Esophagus squamous epithelium (tissue), 5 donors: Measurements from ENCODE around the gene PRSS50. TPM values are rescaled to one million over a fixed set of nuclear protein-coding genes. Genes with fewer than 3 reads are reported as not detected.
"Not testable (repeated sequence)": the region's sequence is repeated elsewhere in the genome, so short reads cannot be mapped to it uniquely, and the experiment has no call there.

Experiments used
- DNase-seq: peaks from one replicate; lab custom pipeline; 2025; lab: John Stamatoyannopoulos, UW
- H3K27ac ChIP-seq, 4 donors: fragments of 200-600 bp; sonication (generic); one replicate each; pipeline ENCODE4 v1.5.1; 2016 to 2019; ENCODE audit warnings: mild to moderate bottlenecking in 1 of 4
- H3K27me3 ChIP-seq, 4 donors: fragments of 200-600 bp; sonication (generic); 1 replicate in 3 of 4; 2 replicates in 1 of 4; pipeline versions ENCODE4 v1.5.1 to v1.6.0; 2017 to 2021; ENCODE audit warnings: antibody characterized with exemption in 1 of 4
- H3K36me3 ChIP-seq, 3 donors: fragments of 200-600 bp; sonication (generic); one replicate each; pipeline ENCODE4 v1.5.1; 2016 to 2019
- H3K4me1 ChIP-seq, 3 donors: fragments of 200-600 bp; sonication (generic); one replicate each; pipeline ENCODE4 v1.5.1; 2017 to 2019
- H3K4me3 ChIP-seq, 4 donors: fragments of 200-600 bp; sonication (generic); 1 replicate in 3 of 4; 2 replicates in 1 of 4; pipeline ENCODE4 v1.5.1; 2016 to 2019; ENCODE audit warnings: mild to moderate bottlenecking in 2 of 4, moderate library complexity in 1 of 4
- H3K9me3 ChIP-seq, 3 donors: fragments of 200-600 bp; sonication (generic); one replicate each; pipeline ENCODE4 v1.5.1; 2016 to 2019
- CTCF ChIP-seq, 6 experiments: fragments of 450-650 bp in 4 of 6; fragments of 200-600 bp in 2 of 6; sonication (generic) in 2 of 6; IDR thresholded peaks; one replicate each; pipeline ENCODE4 v1.5.1; 2016 to 2019; ENCODE audit warnings: antibody characterized with exemption in 6 of 6, mild to moderate bottlenecking in 4 of 6, moderate library complexity in 4 of 6
- POLR2A ChIP-seq, 4 donors: fragments of 450-650 bp; IDR thresholded peaks; one replicate each; pipeline ENCODE4 v1.6.1; 2017; ENCODE audit warnings: antibody characterized with exemption in 4 of 4, mild to moderate bottlenecking in 4 of 4, moderate library complexity in 3 of 4
- whole genome bisulfite sequencing, 2 donors: methylation state at CpG; one replicate each; pipeline ENCODE4 v1.1.5; 2018; 5-methylcytosine and 5-hydroxymethylcytosine counted together
- intact Hi-C: fragments of 100-400 bp; cut with DNase I; formaldehyde crosslinking; loops from one replicate; pipeline ENCODE4 v1.15.0; 2022
- total RNA-seq, 4 donors: library from RNA; depleted of rRNA; stranded (reverse); fragments of >200 nt; gene quantifications; one replicate each; pipeline ENCODE4 v1.1.0, GENCODE V29; 2016
- donor health status: DM: yes; HTN: yes; CAD: no.

The PRSS50 gene
- total RNA-seq, 4 donors from 2014 or later: 0.19 TPM; not detected in 3

DNA sequence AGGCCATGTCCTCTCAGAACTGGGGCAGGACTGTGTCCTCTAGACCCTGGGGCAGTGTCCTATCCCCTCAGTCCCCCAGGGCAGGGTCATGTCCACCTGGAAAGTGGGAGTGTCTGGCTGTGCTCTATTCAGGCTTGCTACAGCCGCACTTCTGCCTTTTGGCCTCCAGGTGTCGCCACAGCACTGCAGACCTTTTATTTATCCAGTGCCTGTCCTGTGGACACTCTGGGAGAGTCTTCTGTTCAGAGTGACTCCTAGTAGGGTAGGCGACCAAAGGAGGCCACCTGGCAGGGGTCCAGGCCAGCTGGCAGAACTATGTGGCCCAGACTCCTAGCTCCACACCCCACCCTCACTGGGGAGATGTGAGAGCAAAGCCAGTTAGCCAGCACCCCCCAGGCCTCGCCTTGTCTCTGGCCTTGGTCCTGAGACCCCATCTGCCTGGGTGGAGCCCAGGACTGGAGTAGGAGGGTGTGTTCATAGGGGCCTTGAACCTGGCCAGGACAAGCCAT, 12.6 kb downstream of the PRSS50 start:
- 0 to 100% methylated on average over 1 of the region's 4 CpGs for WGBS, 2 donors
- Histone ChIP-seq H3K27me3 (peaks cover 0 to 31% (median 0%) of the 10 kb centered on the region in 4 donors), H3K9me3 (no peaks in the 10 kb centered on the region), H3K27ac (no peak overlapping the region), H3K36me3 (no peaks in the 10 kb centered on the region), H3K4me3 (no peak overlapping the region), H3K4me1 (peaks cover 15 to 32% (median 18%) of the 10 kb centered on the region in 3 donors)
- intact Hi-C loops: loop anchor here (5.0 kb wide), 1 partner anchor 187 kb away; no protein-coding TSS in a partner anchor
- peak; percentile 90 to 97 (median 96) for TF ChIP-seq CTCF (IDR thresholded peaks at IDR 0.05)
- no peak for TF ChIP-seq POLR2A (IDR thresholded peaks at IDR 0.05)
- no peak for DNase-seq

DNA sequence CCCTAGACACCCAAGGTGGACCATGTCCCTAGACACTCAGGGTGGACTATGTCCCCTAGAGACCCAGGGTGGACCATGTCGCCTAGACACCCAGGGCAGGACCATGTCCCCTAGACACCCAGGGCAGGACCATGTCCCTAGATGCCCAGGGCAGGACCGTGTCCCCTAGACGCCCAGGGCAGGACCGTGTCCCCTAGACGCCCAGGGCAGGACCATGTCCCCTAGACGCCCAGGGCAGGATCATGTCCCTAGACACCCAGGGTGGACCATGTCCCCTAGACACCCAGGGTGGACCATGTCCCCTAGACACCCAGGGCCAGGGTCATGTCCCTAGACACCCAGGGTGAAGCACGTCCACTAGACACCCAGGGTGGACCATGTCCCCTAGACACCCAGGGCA, 13.3 kb downstream of the PRSS50 start:
- intact Hi-C loops, H3K27ac ChIP-seq, DNase-seq, H3K36me3 ChIP-seq, H3K9me3 ChIP-seq, H3K4me3 ChIP-seq: not testable (repeated sequence)
- WGBS, 2 donors: no CpG with 5 or more reads among the region's 7 CpGs
- Histone ChIP-seq H3K27me3 (peaks cover 0 to 31% (median 0%) of the 10 kb centered on the region in 4 donors), H3K4me1 (peaks cover 15 to 39% (median 19%) of the 10 kb centered on the region in 3 donors)

- H3K4me3 ChIP-seq: no peak overlapping the region
- DNase-seq: no peak
- H3K27me3 ChIP-seq: peaks cover 0 to 31% (median 0%) of the 10 kb centered on the region in 4 donors
- H3K4me1 ChIP-seq: peaks cover 15 to 42% (median 19%) of the 10 kb centered on the region in 3 donors
- no peaks in the 10 kb centered on the region for H3K9me3 ChIP-seq
- no peak for TF ChIP-seq POLR2A (IDR thresholded peaks at IDR 0.05)
- TF ChIP-seq CTCF (IDR thresholded peaks at IDR 0.05): no peak
- intact Hi-C loops: no loop called here
- H3K27ac ChIP-seq: no peak overlapping the region
- H3K36me3 ChIP-seq: no peaks in the 10 kb centered on the region
- 93% methylated on average over 2 of the region's 4 CpGs; no CpG with 5 or more reads in 1 of the 2 donors for WGBS, 2 donors
These were observed 14.6 kb downstream of the PRSS50 start for GRCh38 chr3:46703013-46703520.

DNA sequence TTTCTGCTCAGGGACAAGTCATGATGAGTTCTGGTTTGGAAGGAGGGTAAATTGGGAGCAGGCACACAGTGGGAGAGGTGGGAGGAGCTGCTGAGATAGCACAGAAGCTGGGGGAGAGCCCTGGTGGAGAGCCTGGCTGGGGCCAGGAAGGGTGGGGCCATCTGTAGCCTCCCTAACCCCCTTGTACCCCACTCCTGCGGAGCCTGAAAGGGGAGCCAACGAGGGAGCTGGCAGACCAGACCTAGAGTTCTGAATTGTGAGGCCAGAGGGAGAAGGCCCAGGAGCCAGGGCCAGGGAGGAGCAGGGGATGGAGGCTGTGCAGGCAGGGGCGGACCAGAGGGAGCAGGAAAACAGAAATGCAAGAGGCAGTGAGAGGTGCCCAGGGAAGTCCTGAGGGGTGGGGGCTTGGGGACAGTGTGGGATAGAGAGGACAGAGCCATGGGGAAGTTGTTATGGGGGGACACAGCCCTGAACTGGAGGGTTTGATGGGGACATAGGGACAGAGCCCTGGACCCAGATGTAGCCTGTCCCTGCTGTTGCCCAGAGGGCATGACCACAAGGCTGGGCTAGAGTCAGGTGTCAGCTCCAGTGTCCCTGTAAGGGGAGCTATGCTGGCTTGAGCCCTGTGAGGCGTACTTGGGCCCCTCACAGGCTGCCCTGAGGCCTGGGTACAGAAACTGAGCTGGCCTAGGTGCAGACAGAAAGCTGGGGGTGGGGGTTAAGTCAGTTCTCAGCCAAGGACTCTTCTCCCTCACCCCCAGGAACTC, 15.2 kb downstream of the PRSS50 start:
- intact Hi-C loops: no loop called here
- TF ChIP-seq CTCF (IDR thresholded peaks at IDR 0.05) (no peak), POLR2A (IDR thresholded peaks at IDR 0.05) (no peak)

DNA sequence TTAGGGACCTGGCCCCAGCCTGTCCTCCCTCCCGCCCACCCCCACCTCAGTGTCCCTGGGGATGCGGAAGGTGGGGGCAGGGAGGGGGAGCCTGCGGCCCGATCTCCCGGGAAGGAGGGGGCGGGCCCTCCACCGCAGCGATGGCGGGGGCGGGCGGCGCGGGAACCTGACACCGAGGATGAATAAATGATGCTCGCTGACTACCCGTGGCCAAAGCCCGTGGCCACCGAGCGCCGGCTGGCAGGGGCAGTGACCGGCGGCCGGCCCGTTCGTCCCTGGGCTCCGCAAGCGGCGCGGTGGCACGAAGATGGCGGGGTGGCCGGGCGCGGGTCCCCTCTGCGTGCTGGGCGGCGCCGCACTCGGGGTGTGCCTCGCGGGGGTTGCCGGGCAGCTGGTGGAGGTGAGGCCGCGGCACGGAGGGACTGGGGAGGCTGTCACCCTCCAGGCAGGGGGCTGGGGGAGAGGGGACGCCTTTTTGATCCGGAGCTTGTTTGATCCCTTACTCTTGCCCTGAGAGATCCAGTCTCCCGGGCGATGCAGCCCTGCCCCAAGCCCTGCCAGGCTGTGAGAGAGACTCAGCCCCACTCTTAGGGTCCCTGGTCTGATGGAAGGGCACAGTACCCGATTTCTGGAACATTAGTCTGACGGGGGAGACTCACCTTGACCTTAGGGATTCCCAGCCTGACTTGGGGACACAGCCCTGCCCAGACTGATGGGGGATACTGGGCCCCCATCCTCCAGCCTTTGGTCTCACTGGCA, 16.3 kb downstream of the PRSS50 start, which contains the start of gene TMIE:
TSS of gene TMIE (plus strand) at position 212 of the 759 bp plus-strand sequence. CDS start at position 308, 96 bp downstream.
- WGBS, 2 donors: no CpG with 5 or more reads among the region's 51 CpGs
- Histone ChIP-seq H3K36me3 (no peaks in the 10 kb centered on the region), H3K9me3 (no peaks in the 10 kb centered on the region), H3K4me1 (peaks cover 17 to 45% (median 21%) of the 10 kb centered on the region in 3 donors), H3K27ac (peak within 1 kb of the TSS in 1 of 4 donors; percentile 39), H3K4me3 (peak within 1 kb of the TSS in 3 of 4 donors; percentile 28 to 63 (median 43)), H3K27me3 (peaks cover 0 to 29% (median 0%) of the 10 kb centered on the region in 4 donors)
- TF ChIP-seq CTCF (IDR thresholded peaks at IDR 0.05): no peak
- no peak for TF ChIP-seq POLR2A (IDR thresholded peaks at IDR 0.05)
- no peak for DNase-seq
- intact Hi-C loops: no loop called here

More for the DNA sequence above, 15.2 kb downstream of the PRSS50 start:
- no peak for DNase-seq
- Histone ChIP-seq H3K4me1 (peaks cover 15 to 42% (median 19%) of the 10 kb centered on the region in 3 donors), H3K27me3 (peaks cover 0 to 31% (median 0%) of the 10 kb centered on the region in 4 donors), H3K27ac (no peak overlapping the region), H3K9me3 (no peaks in the 10 kb centered on the region), H3K36me3 (no peaks in the 10 kb centered on the region), H3K4me3 (no peak overlapping the region)
- 61 to 85% methylated on average over 3 to 4 of the region's 4 CpGs for WGBS, 2 donors
